Left lobe of liver (tissue), 2 donors: ENCODE results near the gene CAD. TPM values are rescaled to one million over a fixed set of nuclear protein-coding genes. Genes with fewer than 3 reads are reported as not detected.
A peak's percentile ranks its signal among the peaks of the same experiment; 100 is the strongest.
"Not testable (repeated sequence)": the region's sequence is repeated elsewhere in the genome, so short reads cannot be mapped to it uniquely, and the experiment has no call there.

Experiments used
- ATAC-seq: fragments of 200-7000 bp; cut with Tn5 transposase; one replicate; pipeline ENCODE4 v1.9.1; 2020; ENCODE audit warnings: mild to moderate bottlenecking, moderate library complexity
- DNase-seq: peaks from one replicate; pipeline ENCODE4 v3.0.0-alpha.2; 2020; ENCODE audit warnings: low spot score
- total RNA-seq: library from RNA; stranded (reverse); gene quantifications from one replicate; pipeline ENCODE4 v1.2.1, GENCODE V29; 2021
- donor health status: DM: no; HTN: no; CAD: no; lungs with moderate emphysema.
- donor health status: DM: no; HTN: yes; CAD: no.

The CAD gene
- total RNA-seq: 14.9 TPM

DNA sequence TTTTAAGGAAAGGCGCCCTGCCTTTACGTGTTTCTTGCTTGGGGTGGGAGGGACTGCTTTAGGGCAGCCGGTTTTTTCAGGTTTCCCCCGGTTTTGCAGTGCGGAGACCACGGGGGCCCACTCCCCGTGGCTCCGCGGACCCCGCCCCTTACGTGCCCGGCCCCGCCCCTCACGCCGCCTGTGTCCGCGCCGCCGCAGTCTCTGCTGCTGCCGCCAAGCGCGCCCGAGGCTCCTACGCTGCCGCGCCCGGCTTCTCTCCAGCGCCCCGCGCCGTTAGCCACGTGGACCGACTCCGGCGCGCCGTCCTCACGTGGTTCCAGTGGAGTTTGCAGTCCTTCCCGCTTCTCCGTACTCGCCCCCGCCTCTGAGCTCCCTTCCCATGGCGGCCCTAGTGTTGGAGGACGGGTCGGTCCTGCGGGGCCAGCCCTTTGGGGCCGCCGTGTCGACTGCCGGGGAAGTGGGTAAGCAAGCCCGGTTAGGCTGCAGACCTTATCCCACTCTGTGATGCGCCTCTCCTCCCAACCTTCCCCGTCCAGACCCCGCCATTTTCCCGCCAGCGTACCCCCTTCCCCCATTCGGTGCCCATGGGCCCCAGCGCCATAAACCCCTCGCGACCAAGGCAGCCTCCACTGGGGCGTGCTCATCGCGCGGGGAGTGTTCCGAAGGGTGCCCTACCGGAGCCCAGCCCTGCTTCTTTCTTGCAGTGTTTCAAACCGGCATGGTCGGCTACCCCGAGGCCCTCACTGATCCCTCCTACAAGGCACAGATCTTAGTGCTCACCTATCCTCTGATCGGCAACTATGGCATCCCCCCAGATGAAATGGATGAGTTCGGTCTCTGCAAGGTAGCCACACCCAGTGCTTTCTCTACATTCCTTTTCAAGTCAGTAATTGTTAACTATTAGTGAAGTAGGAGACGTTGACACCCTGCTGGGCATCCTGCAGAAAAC lies at the start of gene CAD:
TSS of gene CAD (plus strand) at position 197 of the 949 bp plus-strand sequence. CDS start at position 380, 183 bp downstream.
- ATAC-seq (peak; percentile 94), DNase-seq (peak; percentile 87)

DNA sequence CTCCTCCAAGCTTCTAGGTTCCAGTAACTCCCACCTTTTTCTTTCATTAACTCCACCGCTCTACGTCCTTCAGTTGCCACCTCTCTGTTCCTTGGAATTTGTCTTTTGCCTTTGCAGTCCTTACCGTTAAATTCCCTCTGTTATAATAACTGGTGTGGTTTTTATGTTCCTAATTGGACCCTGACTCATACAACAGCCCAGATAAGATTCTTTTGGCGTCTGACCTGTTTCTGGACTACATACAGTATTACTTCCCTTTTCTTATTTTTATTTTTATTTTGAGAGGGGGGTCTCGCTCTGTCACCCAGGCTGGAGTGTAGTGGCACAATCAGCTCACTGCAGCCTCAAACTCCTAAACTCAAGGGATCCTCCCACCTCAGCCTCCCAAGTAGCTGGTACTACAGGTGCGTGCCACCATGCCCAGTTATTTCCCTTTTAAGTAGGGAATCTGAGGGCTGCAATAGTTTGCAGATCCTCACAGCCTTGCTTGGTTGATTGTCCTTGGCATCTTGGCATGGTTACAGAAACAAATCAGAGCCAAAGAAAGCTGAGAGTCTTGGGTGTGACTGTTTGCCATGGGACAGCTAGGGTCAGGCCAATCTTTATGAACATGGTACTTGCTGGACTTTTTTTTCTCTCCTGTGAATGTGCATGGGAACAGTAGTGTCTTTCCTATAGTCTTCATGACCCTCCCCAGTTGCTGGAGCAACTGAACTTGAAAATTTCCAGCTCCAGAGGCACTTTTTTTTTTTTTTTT lies 46.4 kb upstream of the CAD start:
- DNase-seq (no peak), ATAC-seq (no peak)

DNA sequence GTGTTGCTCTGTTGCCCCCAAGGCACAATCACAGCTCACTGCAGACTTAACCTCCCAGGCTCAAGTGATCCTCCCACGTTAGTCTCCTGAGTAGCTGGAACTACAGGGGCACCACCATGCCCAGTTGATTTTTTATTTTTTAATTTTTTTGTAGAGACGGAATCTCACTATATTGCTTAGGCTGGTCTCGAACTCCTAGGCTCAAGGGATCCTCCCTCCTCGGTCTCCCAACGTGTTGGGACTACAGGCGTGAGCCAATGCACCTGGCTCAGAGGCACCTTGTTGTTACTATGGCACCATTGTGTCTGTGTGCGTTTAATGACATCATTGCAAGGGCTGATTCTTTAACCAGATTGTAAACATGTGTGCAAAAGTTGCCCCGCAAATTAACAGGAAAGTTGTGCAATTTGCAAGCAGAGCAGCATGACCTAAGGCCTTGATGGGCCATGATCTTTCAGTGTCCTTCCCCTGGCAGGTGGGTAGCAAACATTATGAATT lies 45.8 kb upstream of the CAD start:
- peak; percentile 69 for DNase-seq
- peak; percentile 65 for ATAC-seq

DNA sequence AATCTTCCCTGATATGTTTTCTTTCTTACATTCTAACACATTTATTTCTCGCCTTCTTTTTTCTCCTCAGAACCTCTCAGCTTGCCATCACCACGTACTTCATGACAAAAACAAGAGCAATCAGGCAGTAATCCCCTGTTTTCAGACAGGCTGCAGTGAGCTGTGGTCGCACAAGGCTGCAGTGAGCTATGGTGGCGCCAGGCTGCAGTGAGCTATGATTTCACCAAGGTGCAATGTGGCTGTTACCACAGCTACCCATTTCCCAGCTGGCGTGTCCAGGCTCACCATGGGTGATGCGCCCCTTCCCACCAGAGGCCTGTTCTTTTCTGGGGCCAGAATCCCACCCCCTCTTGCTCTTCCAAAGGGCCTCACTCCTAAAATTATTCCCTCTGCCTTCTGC lies 42.5 kb upstream of the CAD start:
- DNase-seq (no peak), ATAC-seq (no peak)

DNA sequence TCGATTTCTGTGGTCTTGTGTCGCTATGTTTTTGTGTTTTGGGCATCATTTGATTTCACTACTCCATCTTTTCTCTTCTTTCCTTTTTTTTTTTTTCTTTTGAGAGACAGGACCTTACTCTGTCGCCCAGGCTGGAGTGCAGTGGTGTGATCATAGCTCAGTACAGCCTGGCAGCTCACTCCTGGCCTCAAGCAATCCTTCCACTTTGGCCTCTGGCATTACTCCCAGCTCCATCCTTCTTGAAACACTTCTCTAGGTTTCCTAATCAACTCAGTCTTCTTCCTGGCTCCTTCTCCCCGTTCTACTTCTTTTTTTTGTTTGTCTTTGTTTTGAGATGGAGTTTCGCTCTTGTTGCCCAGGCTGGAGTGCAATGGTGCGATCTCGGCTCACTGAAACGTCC lies 41.8 kb upstream of the CAD start:
- DNase-seq: no peak
- no peak for ATAC-seq

DNA sequence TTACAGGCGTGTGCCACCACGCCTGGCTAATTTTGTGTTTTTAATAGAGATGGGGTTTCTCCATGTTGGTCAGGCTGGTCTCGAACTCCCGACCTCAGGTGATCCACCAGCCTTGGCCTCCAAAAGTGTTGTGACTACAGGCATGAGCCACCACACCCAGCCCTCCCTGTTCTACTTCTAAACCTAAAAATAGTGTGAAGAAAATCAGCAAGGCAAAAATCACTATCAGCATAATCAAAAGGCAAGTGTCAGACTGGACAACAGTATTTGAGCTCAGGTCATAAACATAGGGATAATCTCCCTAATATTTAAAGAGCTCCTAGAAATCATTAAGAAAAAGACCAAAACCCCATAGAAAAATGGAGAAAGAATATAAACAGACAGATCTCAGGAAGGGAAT lies 41.4 kb upstream of the CAD start:
- not testable (repeated sequence) for DNase-seq, ATAC-seq

DNA sequence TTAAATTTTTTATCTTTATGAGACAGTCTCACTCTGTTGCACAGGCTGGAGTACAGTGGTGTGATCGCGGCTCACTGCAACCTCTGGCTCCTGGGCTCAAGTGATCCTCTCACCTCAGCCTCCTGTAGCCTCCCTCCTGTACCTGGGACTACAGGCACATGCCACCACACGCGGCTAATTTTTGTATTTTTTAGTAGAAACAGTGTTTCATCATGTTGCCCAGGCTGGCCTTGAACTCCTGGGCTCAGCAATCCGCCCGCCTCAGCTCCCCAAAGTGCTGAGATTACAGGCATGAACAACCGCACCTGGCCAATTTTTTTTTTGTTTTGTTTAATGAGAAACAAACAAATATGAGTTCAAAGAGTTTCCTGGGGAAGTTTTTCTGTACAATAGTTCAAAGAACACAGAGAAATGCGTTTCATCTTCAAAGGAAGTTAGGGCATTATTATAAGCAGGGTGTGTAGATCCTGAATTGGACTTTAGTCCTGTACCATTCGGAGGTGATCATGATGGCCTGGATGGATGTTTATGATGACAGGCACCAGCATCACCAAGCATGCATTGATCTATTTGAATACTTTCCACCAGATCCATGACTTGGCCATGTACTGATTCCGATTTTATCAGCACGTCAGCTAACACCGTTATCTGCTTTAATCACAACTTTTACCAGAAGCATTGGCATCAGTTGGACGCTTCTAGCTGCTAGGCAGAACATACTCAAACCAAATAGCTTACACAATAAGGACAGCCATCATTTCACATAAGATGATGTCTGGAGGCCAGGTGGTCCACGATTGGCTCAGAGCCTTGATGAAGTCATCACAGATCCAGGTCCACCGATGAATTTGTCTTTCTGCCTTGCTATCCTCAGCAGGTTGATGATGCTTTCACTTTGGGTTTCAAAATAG lies 39.5 kb upstream of the CAD start:
- no peak for DNase-seq
- peak; percentile 42 for ATAC-seq

DNA sequence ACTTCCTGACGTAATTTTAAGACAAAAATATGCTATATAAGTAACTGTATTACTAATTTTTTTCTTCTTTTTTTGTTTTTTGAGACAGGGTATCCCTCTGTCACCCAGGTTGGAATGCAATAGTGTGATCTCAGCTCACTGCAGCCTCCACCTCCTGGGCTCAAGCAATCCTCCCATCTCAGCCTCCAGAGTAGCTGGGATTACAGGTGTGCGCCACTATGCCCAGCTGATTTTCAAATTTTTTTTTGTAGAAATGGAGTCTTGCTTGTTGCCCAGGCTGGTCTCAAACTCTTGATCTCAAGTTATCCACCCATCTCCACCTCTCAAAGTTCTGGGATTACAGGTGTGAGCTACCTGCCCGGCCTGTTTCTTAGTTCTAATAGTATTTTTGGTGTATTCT lies 38.7 kb upstream of the CAD start:
- DNase-seq (no peak), ATAC-seq (no peak)

DNA sequence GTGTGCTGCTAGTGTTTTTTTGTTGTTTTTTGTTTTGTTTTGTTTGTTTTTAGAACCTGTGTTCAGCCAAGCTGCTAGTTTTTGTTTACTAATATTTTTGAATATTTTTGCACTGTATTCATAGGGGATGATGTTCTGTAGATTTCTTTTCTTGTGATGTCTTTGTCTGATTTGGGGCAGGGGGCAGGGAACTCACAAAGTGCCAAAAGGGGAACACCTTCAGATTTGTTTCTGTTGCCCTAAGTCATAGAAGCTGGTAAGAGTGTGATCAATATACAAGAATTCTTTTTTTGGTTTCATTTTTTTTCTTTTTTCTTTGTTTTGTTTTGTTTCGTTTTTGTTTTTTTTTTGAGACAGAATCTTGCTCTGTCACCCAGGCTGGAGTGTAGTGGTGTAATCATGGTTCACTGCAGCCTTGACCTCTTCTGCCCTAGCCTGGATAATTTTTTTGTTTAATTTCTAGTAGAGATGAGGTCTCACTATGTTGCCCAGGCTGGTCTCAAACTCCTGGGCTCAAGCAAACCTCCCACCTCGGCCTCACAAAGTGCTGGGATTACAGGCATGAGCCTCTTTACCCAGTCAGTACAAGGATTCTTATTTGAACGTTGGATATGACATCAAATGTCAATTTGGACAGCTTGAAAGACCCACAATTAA lies 37.7 kb upstream of the CAD start:
- DNase-seq: no peak
- peak; percentile 35 for ATAC-seq

DNA sequence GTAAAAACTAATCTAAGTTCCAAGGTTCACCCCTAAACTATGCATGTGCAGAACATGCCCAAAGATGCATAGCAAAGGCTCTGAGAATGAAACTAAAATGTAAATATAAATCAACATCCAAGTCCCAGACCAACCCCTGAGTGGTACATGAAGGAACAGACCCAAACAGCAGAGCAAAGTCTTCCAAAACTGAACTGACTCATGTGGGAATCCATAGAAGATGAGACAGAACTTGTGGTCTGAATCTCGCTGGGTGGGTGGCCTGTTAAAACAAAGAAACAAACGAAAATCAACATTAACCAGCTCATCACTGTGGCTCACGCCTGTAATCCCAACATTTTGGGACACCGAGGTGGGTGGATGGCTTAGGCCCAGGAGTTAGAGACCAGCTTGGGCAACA lies 34.8 kb upstream of the CAD start:
- ATAC-seq (no peak), DNase-seq (no peak)

DNA sequence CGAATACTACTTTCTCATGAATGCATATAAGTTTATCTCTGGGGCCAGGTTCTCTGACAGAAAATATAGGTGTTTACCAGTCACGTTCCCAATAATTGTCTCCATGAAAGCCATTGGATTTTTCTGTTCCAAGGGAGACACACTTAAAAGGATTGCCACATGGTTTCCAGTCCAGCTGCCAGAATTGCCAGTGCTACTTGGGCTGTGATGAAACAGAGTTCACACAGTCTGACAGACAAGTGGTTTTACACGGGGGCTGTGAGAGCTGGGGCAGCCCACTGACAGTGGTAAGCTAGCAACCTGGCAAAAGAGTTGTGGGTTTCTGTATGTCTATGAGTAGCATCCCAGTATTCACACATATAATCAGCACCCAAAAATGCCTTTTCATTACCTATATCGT lies 33.1 kb upstream of the CAD start:
- peak; percentile 84 for DNase-seq
- peak; percentile 54 for ATAC-seq

DNA sequence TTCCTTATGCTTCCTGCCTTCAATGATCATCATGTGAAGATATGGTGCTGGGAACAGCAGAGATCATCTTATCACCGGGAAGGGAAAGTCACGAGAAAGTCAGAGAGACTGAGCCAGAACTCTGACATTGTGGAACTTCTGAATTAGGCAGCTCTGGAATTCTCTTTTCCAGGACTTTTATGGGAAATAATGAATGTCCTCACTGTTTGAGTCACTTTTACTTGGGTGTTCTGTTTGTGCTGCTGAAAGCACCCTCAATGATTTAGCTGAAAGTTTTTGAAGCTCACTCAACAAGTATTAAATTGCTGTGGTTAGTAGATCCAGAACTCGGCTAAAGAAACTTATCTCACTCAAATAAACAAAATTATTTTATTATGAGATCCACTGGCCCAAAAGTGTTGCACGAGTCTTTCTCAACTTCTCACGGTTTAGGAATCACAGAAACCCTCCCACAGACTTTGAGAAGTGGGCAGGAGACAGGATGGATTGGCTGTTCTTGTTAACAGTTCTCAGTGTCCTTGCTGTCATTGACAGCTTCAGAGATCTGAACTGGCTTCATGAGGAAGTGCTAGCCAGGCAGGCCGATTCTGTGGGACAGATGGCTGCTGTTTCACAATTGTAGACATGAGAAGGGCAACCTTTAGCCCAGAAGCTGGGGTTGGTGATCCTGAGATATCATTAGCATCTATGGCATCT lies 31.7 kb upstream of the CAD start:
- ATAC-seq: peak; percentile 89
- peak; percentile 85 for DNase-seq

DNA sequence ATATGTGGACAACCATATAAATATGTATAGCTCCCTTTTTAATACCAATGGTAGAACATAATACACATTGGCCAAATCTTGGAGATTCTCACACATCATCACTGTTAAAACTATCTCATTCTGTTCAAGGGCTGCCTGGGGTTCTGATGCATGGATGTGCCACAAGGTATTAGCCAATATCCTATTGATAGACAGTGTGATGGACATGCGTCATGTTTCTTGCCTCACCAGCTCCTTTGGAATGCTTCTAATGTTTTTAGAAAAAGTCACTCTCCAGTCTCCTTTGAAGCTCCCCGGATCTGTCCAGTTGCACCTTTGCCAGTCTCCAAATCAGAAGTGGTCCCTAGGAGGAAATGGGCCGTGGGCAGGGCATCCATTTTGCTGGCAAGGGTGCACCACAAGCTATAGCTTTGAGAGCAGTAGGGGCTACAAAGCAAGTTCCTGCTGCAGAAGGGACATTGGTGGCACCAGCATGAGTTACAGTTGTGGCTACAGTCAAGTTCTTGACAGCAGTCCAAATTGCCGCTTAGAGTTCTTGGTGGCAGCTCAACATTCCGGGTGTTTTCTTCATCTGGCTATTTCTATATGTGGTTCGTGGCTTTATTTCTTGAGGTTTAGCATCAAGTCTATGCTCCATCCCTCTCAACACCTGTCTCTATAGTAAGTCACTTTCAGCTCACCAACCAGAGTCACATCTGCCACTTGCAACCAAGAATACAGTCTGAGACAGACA lies 30.4 kb upstream of the CAD start:
- no peak for DNase-seq
- no peak for ATAC-seq

DNA sequence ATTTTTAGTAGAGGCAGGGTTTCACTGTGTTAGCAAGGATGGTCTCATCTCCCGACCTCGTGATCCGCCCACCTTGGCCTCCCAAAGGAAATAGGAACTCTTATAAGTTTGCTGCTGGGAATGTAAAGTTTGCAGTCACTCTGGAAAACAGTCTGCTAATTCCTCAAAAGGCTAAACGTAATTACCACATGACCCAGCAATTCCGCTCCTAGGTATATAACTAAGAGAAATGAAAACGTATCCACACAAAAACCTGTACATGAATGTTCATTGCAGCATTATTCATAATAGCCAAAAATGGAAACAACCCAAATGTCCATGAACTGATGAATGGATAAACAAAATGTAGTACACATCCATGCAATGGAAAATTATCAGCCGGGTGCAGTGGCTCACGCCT lies 27.2 kb upstream of the CAD start:
- DNase-seq (no peak), ATAC-seq (no peak)

DNA sequence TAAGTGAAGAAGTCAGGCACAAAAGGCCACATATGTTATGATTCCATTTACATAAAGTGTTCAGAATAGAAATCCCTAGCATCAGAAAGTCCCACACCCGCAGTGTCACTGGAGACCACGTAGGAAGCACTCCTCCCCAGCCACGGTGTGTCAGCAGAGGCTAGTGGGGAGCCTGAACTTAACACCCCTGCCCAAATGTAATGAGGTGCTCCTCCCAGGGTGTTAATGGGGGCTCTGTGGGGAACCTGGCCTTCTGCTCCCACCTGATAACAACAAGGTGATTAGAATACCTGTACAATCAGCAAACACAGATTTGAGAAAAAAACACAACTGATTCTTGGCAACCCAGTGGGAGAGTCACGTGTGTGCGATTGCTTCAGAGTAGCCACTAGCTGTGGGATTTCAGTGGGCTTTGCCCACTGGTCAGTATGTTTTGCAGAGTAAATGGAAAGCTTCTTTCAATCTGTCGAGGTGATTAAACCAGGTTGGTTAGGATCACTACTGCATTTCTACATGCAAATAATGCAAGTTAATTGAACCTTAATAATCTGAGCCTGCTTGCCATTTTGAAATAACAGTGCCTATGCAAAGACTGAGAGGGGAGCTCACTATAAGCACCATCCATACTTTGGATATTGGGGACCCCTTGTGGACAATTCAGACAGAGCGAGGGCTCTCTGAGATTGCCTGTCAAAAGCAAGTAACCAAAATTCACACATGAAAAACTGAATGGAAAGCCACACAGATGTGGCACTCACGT lies 25.9 kb upstream of the CAD start:
- no peak for DNase-seq
- ATAC-seq: peak; percentile 81

DNA sequence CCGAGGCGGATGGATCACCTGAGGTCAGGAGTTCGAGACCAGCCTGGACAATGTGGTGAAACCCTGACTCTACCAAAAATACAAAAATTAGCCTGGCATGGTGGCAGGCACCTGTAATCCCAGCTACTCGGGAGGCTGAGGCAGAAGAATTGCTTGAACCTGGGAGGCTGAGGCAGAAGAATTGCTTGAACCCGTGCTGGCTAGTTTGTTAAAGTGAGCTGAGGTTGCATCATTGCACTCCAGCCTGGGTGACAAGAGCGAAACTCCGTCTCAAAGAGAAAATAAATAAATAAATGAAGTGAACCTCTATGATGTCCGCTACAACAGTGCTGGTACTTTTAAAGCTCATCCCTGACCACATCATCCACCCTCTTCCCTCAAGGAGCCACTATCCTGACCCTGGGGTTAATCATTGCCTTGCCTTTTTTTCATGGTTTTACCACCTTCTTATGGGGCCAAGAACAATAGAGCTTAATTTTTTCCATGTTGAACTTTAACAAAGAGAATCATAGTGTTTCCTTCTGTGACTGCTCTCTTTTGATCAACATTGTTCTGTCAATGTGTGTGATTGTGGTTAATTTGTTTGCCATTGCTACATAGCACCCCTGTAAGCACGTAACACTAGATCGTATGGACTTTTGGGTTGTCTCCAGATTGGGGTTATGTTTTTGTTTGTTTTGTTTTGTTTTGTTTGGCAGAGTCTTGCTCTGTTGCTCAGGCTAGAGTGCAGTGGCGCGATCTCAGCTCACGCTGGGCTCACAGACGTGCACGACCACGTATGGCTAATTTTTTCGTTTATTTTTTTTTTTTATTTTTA lies 22.4 kb upstream of the CAD start:
- peak; percentile 63 for DNase-seq
- ATAC-seq: peak; percentile 84

DNA sequence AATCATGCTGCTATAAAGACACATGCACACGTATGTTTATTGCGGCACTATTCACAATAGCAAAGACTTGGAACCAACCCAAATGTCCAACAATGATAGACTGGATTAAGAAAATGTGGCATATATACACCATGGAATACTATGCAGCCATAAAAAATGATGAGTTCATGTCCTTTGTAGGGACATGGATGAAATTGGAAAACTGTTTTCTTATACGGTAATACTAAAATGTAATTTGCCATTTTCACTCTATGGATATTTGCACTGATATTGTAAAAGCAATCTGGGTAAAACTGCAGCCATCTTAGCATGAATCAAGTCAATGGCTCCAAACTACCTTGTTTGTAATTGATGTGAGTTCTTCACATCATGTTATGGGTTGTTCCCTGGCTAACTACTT lies 21.4 kb upstream of the CAD start:
- not testable (repeated sequence) for ATAC-seq, DNase-seq
